Muscle of leg (tissue), 16 donors: Measurements from ENCODE around the gene CYSTM1. TPM values are rescaled to one million over a fixed set of nuclear protein-coding genes. Genes with fewer than 3 reads are reported as not detected.
A peak's percentile ranks its signal among the peaks of the same experiment; 100 is the strongest.

ENCODE experiments used
- DNase-seq: peaks from one replicate; pipeline ENCODE4 v3.0.0; 2013
- H3K27ac ChIP-seq: one replicate; pipeline ENCODE4 v1.5.1; 2013; ENCODE audit warnings: mild to moderate bottlenecking, low read length, control low read depth
- H3K27me3 ChIP-seq: one replicate; pipeline ENCODE4 v1.6.1; 2013; ENCODE audit warnings: low read length; ENCODE audit not compliant: control insufficient read depth, insufficient read depth
- H3K36me3 ChIP-seq: one replicate; pipeline ENCODE4 v1.6.1; 2013; ENCODE audit warnings: low read length; ENCODE audit not compliant: control insufficient read depth, insufficient read depth
- H3K4me1 ChIP-seq: one replicate; pipeline ENCODE4 v1.6.1; 2013; ENCODE audit warnings: low read length; ENCODE audit not compliant: control insufficient read depth, insufficient read depth
- H3K4me3 ChIP-seq: one replicate; pipeline ENCODE4 v1.5.1; 2013; ENCODE audit warnings: low read length, control low read depth
- H3K9me3 ChIP-seq: replicated peaks from 2 replicates; pipeline ENCODE4 v1.6.1; 2013; ENCODE audit warnings: low read depth, low read length; ENCODE audit not compliant: control insufficient read depth
- WGBS: methylation state at CpG from one replicate; pipeline ENCODE4 v1.1.5; 2013; ENCODE audit warnings: missing lambda C conversion rate; ENCODE audit not compliant: insufficient coverage; 5-methylcytosine and 5-hydroxymethylcytosine counted together
- long read RNA-seq, 11 donors: transcript quantifications; one replicate each; lab custom pipeline, GENCODE V29; 2026
- polyA plus RNA-seq, 8 donors: library from polyadenylated mRNA; unstranded; fragments of 120-200 nt; gene quantifications; one replicate each; pipeline versions ENCODE4 v1.2.1 to v1.2.3, GENCODE V29; 2013; ENCODE audit warnings: inconsistent platforms in 1 of 8, low replicate concordance in 1 of 8; ENCODE audit not compliant: insufficient read length in 8 of 8, insufficient read depth in 1 of 8
- total RNA-seq: library from RNA; stranded (reverse); fragments of 120-200 nt; gene quantifications from one replicate; pipeline ENCODE4 v1.2.4, GENCODE V29; 2013

The CYSTM1 gene
- total RNA-seq = 31.1 TPM
- polyA plus RNA-seq = 10 to 100 TPM; 20.0 to 36.5 (median 26.6) TPM
- long read RNA-seq, donor 1, transcript CYSTM1-201 (3 exons, 1,336 nt) = major isoform, 6 of 6 reads
- long read RNA-seq, donor 1, partial matches to known transcripts = 0 of 6 reads
- long read RNA-seq, donor 1, other reads (novel, unspliced or antisense) = 0 of 6 reads
- long read RNA-seq, donor 2, partial matches to known transcripts = 0 of 2 reads
- long read RNA-seq, donor 2, other reads (novel, unspliced or antisense) = 0 of 2 reads
- long read RNA-seq, donor 3, transcript CYSTM1-201 (3 exons, 1,336 nt) = major isoform, 20 of 20 reads
- long read RNA-seq, donor 3, partial matches to known transcripts = 0 of 20 reads
- long read RNA-seq, donor 3, other reads (novel, unspliced or antisense) = 0 of 20 reads
- long read RNA-seq, donor 4, transcript CYSTM1-201 (3 exons, 1,336 nt) = major isoform, 19 of 38 reads
- long read RNA-seq, donor 4, partial matches to known transcripts = 10 of 38 reads
- long read RNA-seq, donor 4, other reads (novel, unspliced or antisense) = 9 of 38 reads
- long read RNA-seq, donor 5, transcript CYSTM1-201 (3 exons, 1,336 nt) = major isoform, 36 of 36 reads
- long read RNA-seq, donor 5, partial matches to known transcripts = 0 of 36 reads
- long read RNA-seq, donor 5, other reads (novel, unspliced or antisense) = 0 of 36 reads
- long read RNA-seq, donor 6, transcript CYSTM1-201 (3 exons, 1,336 nt) = major isoform, 48 of 51 reads
- long read RNA-seq, donor 6, partial matches to known transcripts = 0 of 51 reads
- long read RNA-seq, donor 6, other reads (novel, unspliced or antisense) = 0 of 51 reads
- long read RNA-seq, donor 7, transcript CYSTM1-201 (3 exons, 1,336 nt) = major isoform, 30 of 31 reads
- long read RNA-seq, donor 7, partial matches to known transcripts = 0 of 31 reads
- long read RNA-seq, donor 7, other reads (novel, unspliced or antisense) = 0 of 31 reads
- long read RNA-seq, donor 8, transcript CYSTM1-201 (3 exons, 1,336 nt) = major isoform, 21 of 29 reads
- long read RNA-seq, donor 8, partial matches to known transcripts = 8 of 29 reads
- long read RNA-seq, donor 8, other reads (novel, unspliced or antisense) = 0 of 29 reads
- long read RNA-seq, donor 9, transcript CYSTM1-201 (3 exons, 1,336 nt) = major isoform, 28 of 31 reads
- long read RNA-seq, donor 9, partial matches to known transcripts = 0 of 31 reads
- long read RNA-seq, donor 9, other reads (novel, unspliced or antisense) = 0 of 31 reads
- long read RNA-seq, donor 10, transcript CYSTM1-201 (3 exons, 1,336 nt) = major isoform, 30 of 36 reads
- long read RNA-seq, donor 10, partial matches to known transcripts = 5 of 36 reads
- long read RNA-seq, donor 10, other reads (novel, unspliced or antisense) = 0 of 36 reads
- long read RNA-seq, donor 11, transcript CYSTM1-201 (3 exons, 1,336 nt) = major isoform, 31 of 90 reads
- long read RNA-seq, donor 11, partial matches to known transcripts = 18 of 90 reads
- long read RNA-seq, donor 11, other reads (novel, unspliced or antisense) = 41 of 90 reads

GRCh38 chr5:140174465-140175366 is at the start of gene CYSTM1:
Gene CYSTM1, plus strand, starts transcription at chr5:140175188. Its CDS starts 19,278 bp downstream, at chr5:140194466.
- H3K36me3 ChIP-seq = no peaks in the 10 kb centered on the region
- peak within 1 kb of the TSS; percentile 96 for H3K27ac ChIP-seq
- peaks cover 17% of the 10 kb centered on the region for H3K4me1 ChIP-seq
- no peaks in the 10 kb centered on the region for H3K27me3 ChIP-seq
- peak within 1 kb of the TSS; percentile 97 for H3K4me3 ChIP-seq
- DNase-seq = peak; percentile 98
- under 1% methylated on average over 59 of the region's 61 CpGs for WGBS
- no peaks in the 10 kb centered on the region for H3K9me3 ChIP-seq

GRCh38 chr5:140125637-140126036 is 49.4 kb upstream of the CYSTM1 start, which contains the start of gene IGIP:
Gene IGIP, plus strand, starts transcription at chr5:140125937. Its CDS starts 2,540 bp downstream, at chr5:140128477.
- Histone ChIP-seq H3K4me1 (no peaks in the 10 kb centered on the region), H3K27me3 (peaks cover 2% of the 10 kb centered on the region), H3K27ac (no peak within 1 kb of the TSS), H3K4me3 (no peak within 1 kb of the TSS), H3K36me3 (no peaks in the 10 kb centered on the region), H3K9me3 (no peaks in the 10 kb centered on the region)
- no peak for DNase-seq
- WGBS = no CpG with 5 or more reads among the region's 4 CpGs

- no peaks in the 10 kb centered on the region for H3K4me1 ChIP-seq
- no peak overlapping the region for H3K27ac ChIP-seq
- DNase-seq = no peak
- no peaks in the 10 kb centered on the region for H3K9me3 ChIP-seq
- peaks cover 2% of the 10 kb centered on the region for H3K27me3 ChIP-seq
- H3K4me3 ChIP-seq = no peak overlapping the region
- no peaks in the 10 kb centered on the region for H3K36me3 ChIP-seq
- 90% methylated on average over 2 of the region's 6 CpGs for WGBS
These were observed 48.5 kb upstream of the CYSTM1 start for GRCh38 chr5:140126315-140127012.

- Histone ChIP-seq H3K27ac (no peak overlapping the region), H3K9me3 (no peaks in the 10 kb centered on the region), H3K36me3 (no peaks in the 10 kb centered on the region), H3K27me3 (peaks cover 2% of the 10 kb centered on the region), H3K4me1 (no peaks in the 10 kb centered on the region), H3K4me3 (no peak overlapping the region)
- DNase-seq = no peak
- WGBS = 80% methylated on average over 1 of the region's 5 CpGs
These were observed 46.6 kb upstream of the CYSTM1 start for GRCh38 chr5:140128376-140128775.

- Histone ChIP-seq H3K27me3 (no peaks in the 10 kb centered on the region), H3K9me3 (no peaks in the 10 kb centered on the region), H3K27ac (no peak overlapping the region), H3K4me3 (no peak overlapping the region), H3K4me1 (no peaks in the 10 kb centered on the region), H3K36me3 (no peaks in the 10 kb centered on the region)
- no peak for DNase-seq
- WGBS = 44% methylated on average over 4 of the region's 5 CpGs
These were observed 43.8 kb upstream of the CYSTM1 start for GRCh38 chr5:140130949-140131733.

- peak; percentile 50 for DNase-seq
- Histone ChIP-seq H3K4me1 (no peaks in the 10 kb centered on the region), H3K9me3 (no peaks in the 10 kb centered on the region), H3K36me3 (no peaks in the 10 kb centered on the region), H3K27me3 (no peaks in the 10 kb centered on the region), H3K4me3 (no peak overlapping the region), H3K27ac (no peak overlapping the region)
- no CpG with 5 or more reads among the region's 3 CpGs for WGBS
These were observed 43.0 kb upstream of the CYSTM1 start for GRCh38 chr5:140131967-140132409.

- Histone ChIP-seq H3K9me3 (no peaks in the 10 kb centered on the region), H3K4me3 (no peak overlapping the region), H3K4me1 (no peaks in the 10 kb centered on the region), H3K27ac (no peak overlapping the region), H3K27me3 (no peaks in the 10 kb centered on the region), H3K36me3 (no peaks in the 10 kb centered on the region)
- no peak for DNase-seq
- 90% methylated on average over 2 of the region's 4 CpGs for WGBS
These were observed 41.3 kb upstream of the CYSTM1 start for GRCh38 chr5:140133514-140134167.
